ENCODE measurements around the gene ZNF205. TPM values are rescaled to one million over a fixed set of nuclear protein-coding genes. Genes with fewer than 3 reads are reported as not detected.

Gene ZNF205
- total RNA-seq, 4 donors from 2014 or later, result 9.7 to 13.9 (median 11.9) TPM

DNA sequence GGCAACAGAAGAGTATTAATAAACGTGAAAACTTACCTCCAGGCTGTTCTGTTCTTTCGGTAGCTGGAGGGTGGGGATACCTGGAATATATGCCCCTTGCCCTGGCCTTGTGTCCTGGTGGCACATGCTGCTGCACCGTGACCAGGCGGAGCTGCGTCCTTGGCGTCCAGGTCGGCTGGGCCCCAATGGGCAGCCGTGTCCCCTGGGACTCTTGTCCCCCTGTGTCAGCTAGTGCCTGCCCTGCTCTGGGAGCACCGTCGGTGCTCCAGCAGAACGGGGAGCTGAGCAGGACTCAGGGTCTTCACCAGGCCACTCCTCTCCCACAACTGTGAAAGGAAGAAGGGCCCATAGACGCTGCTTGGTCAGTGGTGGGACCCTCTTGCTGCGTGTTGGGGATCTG lies 30.4 kb downstream of the ZNF205 start:
- Histone ChIP-seq H3K4me3 (no peak overlapping the region), H3K4me1 (no peaks in the 10 kb centered on the region), H3K27ac (no peak overlapping the region), H3K9me3 (no peaks in the 10 kb centered on the region), H3K27me3 (no peaks in the 10 kb centered on the region), H3K36me3 (peaks cover 13 to 54% (median 14%) of the 10 kb centered on the region in 3 donors)
- TF ChIP-seq, protein P1, sequence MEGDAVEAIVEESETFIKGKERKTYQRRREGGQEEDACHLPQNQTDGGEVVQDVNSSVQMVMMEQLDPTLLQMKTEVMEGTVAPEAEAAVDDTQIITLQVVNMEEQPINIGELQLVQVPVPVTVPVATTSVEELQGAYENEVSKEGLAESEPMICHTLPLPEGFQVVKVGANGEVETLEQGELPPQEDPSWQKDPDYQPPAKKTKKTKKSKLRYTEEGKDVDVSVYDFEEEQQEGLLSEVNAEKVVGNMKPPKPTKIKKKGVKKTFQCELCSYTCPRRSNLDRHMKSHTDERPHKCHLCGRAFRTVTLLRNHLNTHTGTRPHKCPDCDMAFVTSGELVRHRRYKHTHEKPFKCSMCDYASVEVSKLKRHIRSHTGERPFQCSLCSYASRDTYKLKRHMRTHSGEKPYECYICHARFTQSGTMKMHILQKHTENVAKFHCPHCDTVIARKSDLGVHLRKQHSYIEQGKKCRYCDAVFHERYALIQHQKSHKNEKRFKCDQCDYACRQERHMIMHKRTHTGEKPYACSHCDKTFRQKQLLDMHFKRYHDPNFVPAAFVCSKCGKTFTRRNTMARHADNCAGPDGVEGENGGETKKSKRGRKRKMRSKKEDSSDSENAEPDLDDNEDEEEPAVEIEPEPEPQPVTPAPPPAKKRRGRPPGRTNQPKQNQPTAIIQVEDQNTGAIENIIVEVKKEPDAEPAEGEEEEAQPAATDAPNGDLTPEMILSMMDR (IDR thresholded peaks at IDR 0.05), result no peak
- TF ChIP-seq POLR2A (IDR thresholded peaks at IDR 0.05), result no peak
- WGBS, 2 donors, result 83% methylated on average over 2 of the region's 13 CpGs; no CpG with 5 or more reads in 1 of the 2 donors
- intact Hi-C loops (cut with DNase I), result no loop called here
- no peak for DNase-seq

DNA sequence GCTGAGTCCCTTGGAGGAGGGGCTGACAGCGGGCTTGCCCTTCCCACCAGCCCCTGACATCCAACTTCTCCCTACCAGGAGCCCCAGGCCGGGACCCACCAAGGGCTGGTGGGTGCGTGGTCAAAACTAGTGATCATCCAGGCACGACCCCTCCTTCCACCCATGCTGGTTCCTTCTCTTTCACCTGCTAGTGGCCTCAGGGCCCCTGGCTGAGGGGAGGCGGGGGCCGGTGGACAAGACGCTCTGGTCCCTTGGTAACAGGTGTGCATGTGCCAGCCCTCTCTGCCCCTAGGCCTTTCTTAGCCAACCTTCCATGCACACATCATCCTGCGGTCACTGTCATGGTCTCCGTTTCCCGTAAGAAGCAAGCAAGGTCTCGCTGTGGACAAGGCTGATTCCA lies 30.8 kb downstream of the ZNF205 start:
- Histone ChIP-seq H3K4me3 (no peak overlapping the region), H3K27ac (no peak overlapping the region)
- 93 to 98% methylated on average over 7 to 8 of the region's 11 CpGs for WGBS, 2 donors

DNA sequence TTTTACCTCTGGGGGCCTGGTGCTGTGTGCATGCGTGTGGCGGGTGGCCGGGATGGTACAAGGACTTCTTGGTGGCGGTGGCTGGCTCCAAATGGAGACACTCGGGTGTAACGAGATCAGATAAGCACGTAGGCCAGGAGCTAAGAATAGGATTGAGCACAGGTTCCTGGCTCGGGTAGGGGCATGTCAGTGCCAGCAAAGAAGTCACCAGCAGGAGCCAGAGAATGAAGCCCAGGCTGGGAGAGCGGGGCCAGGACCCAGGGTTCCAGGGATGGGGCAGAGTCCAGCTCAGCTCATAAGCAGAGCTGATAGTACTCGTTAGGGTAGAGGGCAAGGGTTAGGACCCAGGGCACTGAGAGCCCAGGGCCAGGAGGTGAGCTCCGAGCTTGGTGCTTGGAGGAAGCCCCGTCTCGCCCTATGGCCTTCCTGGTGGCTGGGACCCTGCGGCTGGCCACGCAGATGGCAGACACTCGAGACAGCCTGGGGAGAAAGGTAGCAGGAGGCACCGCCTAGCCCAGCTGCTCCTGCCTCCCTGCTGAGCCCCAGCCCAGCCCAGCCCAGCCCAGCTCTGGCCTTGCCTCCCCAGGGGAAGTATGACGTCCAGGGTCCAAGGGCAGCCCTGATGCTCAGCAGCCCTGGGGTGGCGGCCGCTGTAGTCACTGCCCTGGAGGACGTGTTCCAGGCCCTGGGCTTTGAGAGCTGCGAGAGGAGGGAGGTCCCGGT lies 31.4 kb downstream of the ZNF205 start:
- TF ChIP-seq POLR2A (IDR thresholded peaks at IDR 0.05), result no peak
- TF ChIP-seq, protein P1 (IDR thresholded peaks at IDR 0.05), result no peak
- intact Hi-C loops (cut with DNase I), result no loop called here
- DNase-seq, result no peak
- Histone ChIP-seq H3K27ac (no peak overlapping the region), H3K4me3 (no peak overlapping the region), H3K27me3 (no peaks in the 10 kb centered on the region), H3K4me1 (no peaks in the 10 kb centered on the region), H3K36me3 (peaks cover 13 to 44% (median 13%) of the 10 kb centered on the region in 3 donors), H3K9me3 (no peaks in the 10 kb centered on the region)
- WGBS, 2 donors, result 70 to 87% methylated on average over 8 to 10 of the region's 23 CpGs

More for the DNA sequence above, 30.8 kb downstream of the ZNF205 start:
- Histone ChIP-seq H3K9me3 (no peaks in the 10 kb centered on the region), H3K27me3 (no peaks in the 10 kb centered on the region), H3K4me1 (no peaks in the 10 kb centered on the region), H3K36me3 (peaks cover 13 to 50% (median 13%) of the 10 kb centered on the region in 3 donors)
- intact Hi-C loops (cut with DNase I), result no loop called here
- TF ChIP-seq, protein P1 (IDR thresholded peaks at IDR 0.05), result no peak
- TF ChIP-seq POLR2A (IDR thresholded peaks at IDR 0.05), result no peak
- DNase-seq, result no peak

DNA sequence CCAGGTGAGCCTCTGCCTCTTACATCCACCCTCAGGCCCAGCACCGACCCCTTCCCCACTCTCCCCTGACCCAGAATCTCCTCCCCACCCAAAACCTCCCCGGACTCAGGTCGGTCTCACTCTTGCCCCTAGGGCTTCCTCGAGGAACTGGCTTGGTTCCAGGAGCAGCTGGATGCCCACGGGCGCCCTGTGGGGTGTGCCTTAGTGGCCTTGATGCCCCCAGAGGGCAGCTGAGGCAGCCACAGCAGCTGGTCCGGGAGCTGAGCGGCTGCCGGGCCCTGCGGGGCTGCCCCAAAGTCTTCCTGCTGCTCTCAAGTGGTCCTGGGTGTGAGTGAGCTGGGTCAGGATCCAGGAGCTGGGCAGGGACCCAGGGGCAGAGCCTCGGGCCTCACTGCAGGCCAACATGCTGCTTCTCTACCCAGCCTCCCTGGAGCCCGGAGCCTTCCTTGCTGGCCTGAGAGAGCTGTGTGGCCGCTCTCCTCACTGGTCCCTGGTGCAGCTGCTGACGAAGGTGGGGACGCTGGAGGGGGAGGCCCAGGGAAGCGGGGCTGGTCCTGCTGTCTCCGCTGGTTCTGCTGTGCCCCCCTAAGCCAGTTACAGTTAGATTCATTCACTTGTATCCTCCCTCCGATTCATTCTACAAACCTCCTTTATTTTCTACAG lies 32.1 kb downstream of the ZNF205 start:
- Histone ChIP-seq H3K9me3 (no peaks in the 10 kb centered on the region), H3K27ac (no peak overlapping the region), H3K4me3 (no peak overlapping the region), H3K27me3 (no peaks in the 10 kb centered on the region), H3K4me1 (peaks cover 4 to 6% (median 4%) of the 10 kb centered on the region in 3 donors), H3K36me3 (peaks cover 13 to 37% (median 13%) of the 10 kb centered on the region in 3 donors)
- WGBS, 2 donors, result 68 to 89% methylated on average over 6 to 10 of the region's 18 CpGs
- intact Hi-C loops (cut with DNase I), result no loop called here
- TF ChIP-seq, protein P1 (IDR thresholded peaks at IDR 0.05), result no peak
- TF ChIP-seq POLR2A (IDR thresholded peaks at IDR 0.05), result no peak
- no peak for DNase-seq

DNA sequence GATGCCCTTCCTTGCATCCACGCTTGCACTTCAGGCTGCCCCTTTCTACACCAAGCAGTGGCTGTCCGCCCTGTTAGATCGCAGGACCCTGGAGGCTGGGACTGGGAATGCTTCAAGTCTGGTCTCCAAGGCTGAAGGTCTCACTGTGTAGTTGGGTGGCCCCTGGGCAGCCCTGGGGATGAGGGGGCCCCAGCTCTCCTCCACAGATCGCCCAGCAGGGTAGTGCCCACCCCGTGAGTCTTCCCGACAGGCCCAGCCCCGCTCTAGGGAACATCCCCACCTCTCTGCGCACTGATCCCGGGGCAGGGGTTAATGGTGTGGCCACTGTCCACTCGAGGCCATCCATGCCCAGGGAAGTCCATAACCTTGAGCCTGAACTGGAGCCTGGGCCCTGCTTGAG lies 32.8 kb downstream of the ZNF205 start:
- Histone ChIP-seq H3K4me1 (peaks cover 6 to 13% (median 9%) of the 10 kb centered on the region in 3 donors), H3K27ac (no peak overlapping the region), H3K36me3 (peaks cover 13 to 30% (median 13%) of the 10 kb centered on the region in 3 donors), H3K9me3 (no peaks in the 10 kb centered on the region), H3K27me3 (no peaks in the 10 kb centered on the region), H3K4me3 (no peak overlapping the region)
- 71 to 89% methylated on average over 3 to 4 of the region's 10 CpGs for WGBS, 2 donors
- intact Hi-C loops (cut with DNase I), result no loop called here
- DNase-seq, result no peak
- no peak for TF ChIP-seq POLR2A (IDR thresholded peaks at IDR 0.05)
- TF ChIP-seq, protein P1 (IDR thresholded peaks at IDR 0.05), result no peak
